NCI-H1930 (cell line): ENCODE data around the gene TDRD12.

Experiments used
- DNase-seq, 2 experiments: peaks; one replicate each; lab custom pipeline; 2025; lab: John Stamatoyannopoulos, UW

TDRD12 gene

GRCh38 chr19:32719611-32720059, at the start of gene TDRD12:
Gene TDRD12, plus strand, starts transcription at chr19:32719767. Its CDS starts 306 bp downstream, at chr19:32720073.
- no peak for DNase-seq

- DNase-seq, result no peak
Measured at GRCh38 chr19:32671883-32672593, 47.5 kb upstream of the TDRD12 start.

- no peak for DNase-seq
Measured at GRCh38 chr19:32672841-32673240, 46.7 kb upstream of the TDRD12 start.

- no peak for DNase-seq
Measured at GRCh38 chr19:32673573-32673972, 46.0 kb upstream of the TDRD12 start.

- no peak for DNase-seq
Measured at GRCh38 chr19:32674153-32674930, 45.2 kb upstream of the TDRD12 start.

DNA sequence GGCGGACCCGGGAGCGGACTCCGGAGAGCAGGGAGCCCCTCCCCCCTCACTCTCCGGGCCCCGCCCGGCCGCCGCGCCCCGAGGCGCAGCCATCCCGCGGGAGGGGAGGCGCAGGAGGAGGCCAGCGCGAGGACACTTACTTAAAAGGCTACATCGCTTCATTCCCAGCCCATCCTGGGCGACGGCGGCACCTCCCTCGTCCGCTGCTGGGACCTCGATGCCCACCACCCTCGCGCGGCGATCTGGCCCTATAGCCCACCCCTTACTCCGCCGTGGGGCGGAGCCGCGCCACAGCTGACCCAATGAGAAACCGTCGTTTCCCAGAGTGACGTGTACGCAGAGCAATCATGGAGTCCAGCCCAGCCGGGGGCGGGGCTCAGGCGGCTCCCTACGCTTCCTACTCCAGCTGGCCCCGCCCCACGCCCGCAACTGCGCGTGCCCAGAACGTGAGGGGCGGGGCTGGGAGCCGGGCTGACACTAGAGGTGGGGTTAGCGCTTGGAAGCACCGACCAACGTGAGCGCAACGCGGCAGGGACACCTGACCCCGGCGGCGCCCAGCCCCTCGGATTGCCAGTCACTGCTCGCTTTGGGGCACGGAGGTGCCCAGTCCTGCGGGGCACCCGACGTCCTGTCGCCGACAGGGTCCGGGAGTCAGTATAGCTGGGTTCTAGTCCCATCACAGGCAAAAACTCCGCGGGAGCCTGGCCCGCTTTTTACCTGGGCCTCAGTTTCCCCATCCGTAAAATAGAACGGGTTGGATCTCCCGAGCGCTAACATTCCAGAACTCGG, 44.4 kb upstream of the TDRD12 start, which contains the start of gene ANKRD27:
Gene ANKRD27, minus strand, starts transcription at position 250 of the 789 bp plus-strand sequence. CDS start 16,165 bp downstream, outside the sequence.
- DNase-seq, result peak; percentile 99 to 100

DNA sequence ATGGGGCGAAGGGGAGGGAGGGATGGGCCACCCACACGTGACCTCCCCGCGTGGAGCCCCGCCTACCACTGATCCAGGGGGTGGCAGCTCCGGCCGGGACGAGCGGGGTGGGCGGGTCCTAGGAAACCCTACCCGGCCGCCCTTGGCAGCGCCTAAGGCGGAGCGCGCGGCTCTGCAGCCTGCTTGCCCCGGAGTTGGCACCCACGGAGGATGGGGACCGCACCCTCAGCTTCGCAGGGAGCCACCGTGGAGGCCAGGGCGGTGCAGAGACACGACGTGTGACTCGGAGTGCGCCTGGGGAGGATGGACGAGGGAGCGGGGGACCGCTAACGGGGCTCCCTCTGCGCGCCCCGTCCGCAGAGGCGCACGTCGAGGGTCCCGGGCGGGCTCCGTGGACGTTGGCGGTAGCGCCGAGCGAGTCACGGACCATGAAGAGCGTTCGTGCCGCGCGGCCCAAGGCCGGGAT, 43.8 kb upstream of the TDRD12 start, which contains the start of gene RGS9BP:
Gene RGS9BP, plus strand, starts transcription at position 129 of the 466 bp plus-strand sequence. CDS start 416 bp downstream, outside the sequence.
- peak; percentile 55 to 72 for DNase-seq

DNA sequence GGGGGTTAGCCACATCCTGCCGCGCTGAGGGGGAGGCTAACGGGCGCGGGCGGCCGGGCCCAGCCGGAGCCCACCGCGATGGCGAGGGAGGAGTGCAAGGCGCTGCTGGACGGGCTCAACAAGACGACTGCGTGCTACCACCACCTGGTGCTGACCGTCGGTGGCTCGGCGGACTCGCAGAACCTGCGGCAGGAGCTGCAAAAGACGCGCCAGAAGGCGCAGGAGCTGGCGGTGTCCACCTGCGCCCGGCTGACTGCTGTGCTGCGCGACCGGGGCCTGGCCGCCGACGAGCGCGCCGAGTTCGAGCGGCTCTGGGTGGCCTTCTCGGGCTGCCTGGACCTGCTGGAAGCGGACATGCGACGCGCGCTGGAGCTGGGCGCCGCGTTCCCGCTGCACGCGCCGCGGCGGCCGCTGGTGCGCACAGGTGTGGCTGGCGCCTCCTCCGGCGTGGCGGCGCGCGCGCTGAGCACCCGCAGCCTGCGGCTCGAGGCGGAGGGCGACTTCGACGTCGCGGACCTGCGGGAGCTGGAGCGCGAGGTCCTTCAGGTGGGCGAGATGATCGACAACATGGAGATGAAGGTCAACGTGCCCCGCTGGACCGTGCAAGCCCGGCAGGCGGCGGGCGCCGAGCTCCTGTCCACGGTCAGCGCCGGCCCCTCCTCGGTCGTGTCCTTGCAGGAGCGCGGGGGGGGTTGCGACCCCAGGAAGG, 43.2 kb upstream of the TDRD12 start:
- DNase-seq, result peak; percentile 47 to 68

DNA sequence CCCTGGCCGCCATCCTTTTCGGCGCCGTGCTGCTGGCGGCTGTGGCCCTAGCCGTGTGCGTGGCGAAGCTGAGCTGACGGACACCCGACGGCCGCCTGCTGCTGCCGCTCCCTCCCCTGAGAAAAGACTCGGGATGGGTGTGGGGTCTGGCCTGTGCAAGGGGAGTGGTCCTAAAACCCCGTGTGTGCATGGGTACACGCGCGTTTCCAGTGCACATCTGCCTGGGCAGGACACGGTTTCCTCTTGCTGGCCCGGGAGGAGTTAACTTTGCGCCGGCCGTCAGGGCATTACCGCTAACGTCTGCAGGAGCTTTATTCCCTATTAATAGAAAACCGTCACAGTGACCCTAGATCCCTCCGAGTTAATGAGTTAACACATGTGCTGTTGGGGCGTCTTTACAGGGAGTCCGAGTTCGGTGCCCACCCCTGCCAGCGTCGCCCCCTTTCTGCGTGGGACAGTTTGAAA, 42.6 kb upstream of the TDRD12 start:
- no peak for DNase-seq

GRCh38 chr19:32677657-32678056, 41.9 kb upstream of the TDRD12 start:
- DNase-seq, result no peak

GRCh38 chr19:32680986-32681385, 38.6 kb upstream of the TDRD12 start:
- DNase-seq, result no peak

DNA sequence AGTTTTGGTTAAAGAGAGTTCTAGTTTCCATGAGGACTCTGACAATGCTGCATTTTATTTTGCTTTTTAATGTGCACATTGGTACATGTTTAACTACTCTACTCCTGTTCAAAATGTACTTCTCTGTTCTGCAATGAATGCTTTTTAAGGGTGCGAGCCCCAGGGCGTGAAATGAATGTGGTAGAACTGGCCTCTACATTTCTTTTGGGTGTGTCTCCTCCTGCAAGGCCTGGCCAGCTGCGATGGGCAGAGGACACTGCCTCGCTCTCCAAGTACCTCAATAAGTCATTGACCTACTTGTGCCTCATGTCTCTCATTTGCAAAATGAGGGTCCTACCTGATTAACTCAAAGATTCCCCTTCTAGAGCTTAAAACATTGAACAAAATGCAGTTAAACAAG, 37.2 kb upstream of the TDRD12 start:
- no peak for DNase-seq

- no peak for DNase-seq
Measured at GRCh38 chr19:32686847-32687475, 32.6 kb upstream of the TDRD12 start.

DNA sequence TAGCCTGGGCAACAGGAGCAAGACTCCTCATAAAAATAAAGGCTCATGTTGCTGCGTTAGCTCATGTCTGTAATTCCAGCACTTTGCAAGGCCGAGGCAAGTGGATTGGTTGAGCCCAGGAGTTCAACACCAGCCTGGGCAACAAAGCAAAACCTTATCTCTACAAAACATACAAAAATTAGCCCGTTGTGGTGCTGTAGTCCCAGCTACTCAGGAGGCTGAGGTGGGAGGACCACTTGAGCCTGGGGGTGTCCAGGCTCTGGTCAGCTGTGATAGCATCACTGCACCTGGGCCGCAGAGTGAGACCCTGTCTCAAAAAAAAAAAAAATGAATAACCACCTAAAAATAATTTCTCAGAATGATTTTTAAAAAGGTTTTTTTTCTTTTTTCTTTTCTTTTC, 31.9 kb upstream of the TDRD12 start:
- no peak for DNase-seq

GRCh38 chr19:32688311-32688710, 31.3 kb upstream of the TDRD12 start:
- no peak for DNase-seq

DNA sequence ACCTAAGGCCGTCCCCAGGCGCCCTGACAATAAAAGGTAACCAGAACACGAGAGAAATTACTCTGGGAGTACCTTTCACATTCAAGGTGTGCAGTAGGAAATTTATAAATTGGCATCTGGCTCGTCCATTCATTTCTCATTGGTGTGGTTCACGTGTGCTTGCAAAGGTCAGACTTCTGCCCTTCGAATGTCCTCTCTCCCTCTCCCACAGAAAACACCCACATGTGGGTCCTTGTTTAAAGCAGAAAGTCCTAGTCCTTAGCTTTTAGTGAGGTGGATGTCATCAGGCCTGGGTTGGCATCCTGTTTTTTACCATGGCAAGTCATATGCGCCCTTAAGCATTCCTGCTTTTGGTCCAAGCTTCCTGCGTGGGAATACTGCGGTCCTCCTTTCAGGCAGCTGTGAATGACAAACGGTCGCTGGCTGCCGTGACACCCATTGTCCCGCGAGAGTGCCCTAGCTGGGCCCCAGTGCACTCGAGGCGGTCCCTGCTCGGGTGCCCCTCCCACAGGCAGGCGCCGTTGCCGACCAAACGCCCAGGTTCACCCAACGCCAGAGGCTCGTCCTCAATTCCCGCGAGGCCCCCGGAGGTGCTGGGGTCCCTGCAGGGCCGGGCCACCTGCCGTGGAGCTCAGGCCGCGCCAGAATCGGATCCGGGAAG, 28.1 kb upstream of the TDRD12 start, which contains the start of gene NUDT19:
Gene NUDT19, plus strand, starts transcription at position 531 of the 661 bp plus-strand sequence. CDS start 140 bp downstream, outside the sequence.
- peak; percentile 72 to 80 for DNase-seq

DNA sequence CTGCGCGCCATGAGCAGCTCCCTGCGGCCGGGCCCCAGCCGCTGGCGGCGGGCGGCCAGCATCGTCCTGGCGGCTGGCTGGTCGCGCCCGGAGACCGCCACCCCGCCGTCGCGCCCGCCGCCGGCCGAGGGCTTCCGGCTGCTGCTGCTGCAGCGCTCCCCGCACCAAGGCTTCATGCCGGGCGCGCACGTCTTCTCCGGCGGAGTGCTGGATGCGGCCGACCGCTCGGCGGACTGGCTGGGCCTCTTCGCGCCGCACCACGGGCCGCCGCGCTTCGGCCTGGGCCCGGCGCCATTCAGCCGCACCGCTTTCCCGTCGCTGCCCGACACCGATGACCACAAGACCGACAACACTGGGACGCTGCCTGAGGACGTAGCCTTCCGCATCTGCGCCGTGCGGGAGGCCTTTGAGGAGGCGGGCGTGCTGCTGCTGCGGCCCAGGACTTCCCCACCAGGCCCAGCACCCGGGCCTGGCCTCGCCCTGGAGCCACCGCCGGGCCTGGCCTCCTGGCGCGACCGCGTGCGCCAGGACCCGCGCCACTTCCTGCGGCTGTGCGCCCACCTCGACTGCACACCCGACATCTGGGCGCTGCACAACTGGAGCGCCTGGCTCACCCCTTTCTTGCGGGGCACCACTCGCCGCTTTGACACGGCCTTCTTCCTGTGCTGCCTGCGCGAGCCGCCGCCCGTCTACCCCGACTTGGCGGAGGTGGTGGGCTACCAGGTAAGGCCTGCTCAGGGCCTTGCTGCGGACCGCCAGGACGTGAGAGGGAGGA, 27.4 kb upstream of the TDRD12 start:
- peak; percentile 36 to 47 for DNase-seq

DNA sequence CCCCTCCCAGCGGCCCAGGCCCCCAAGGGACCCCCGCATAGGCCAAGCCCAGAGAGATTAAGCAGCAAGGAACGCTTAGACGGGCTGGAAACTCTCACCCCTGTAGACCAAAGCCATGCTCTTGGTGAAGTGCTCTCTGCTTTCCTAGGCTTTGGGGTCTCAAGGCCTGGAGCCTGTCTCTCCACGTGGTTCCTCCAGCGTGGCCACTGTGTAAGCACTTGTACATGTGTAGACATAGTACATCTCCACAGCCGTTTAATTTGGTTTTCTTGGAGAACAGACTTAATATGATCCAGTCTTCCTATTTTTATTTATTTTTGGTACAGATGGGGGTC, 26.9 kb upstream of the TDRD12 start:
- DNase-seq, result no peak
